Endodermal cell (in vitro differentiated cells): ENCODE data around the gene FTO. TPM values are rescaled to one million over a fixed set of nuclear protein-coding genes. Genes with fewer than 3 reads are reported as not detected.

Experiments used
- DNase-seq: peaks from one replicate; pipeline ENCODE4 v3.0.0-alpha.2; 2017
- H3K27ac ChIP-seq: 2 replicates; pipeline ENCODE4 v1.5.1; 2013; ENCODE audit warnings: mild to moderate bottlenecking, low read depth, low read length, moderate library complexity
- H3K27me3 ChIP-seq: 2 replicates; pipeline ENCODE4 v1.6.1; 2013; ENCODE audit warnings: mild to moderate bottlenecking, low read length, moderate library complexity; ENCODE audit not compliant: insufficient read depth, control insufficient read depth, poor library complexity, severe bottlenecking
- H3K36me3 ChIP-seq: 2 replicates; pipeline ENCODE4 v1.7.0; 2013; ENCODE audit warnings: mild to moderate bottlenecking, low read length, moderate library complexity; ENCODE audit not compliant: control insufficient read depth, insufficient read depth
- H3K4me1 ChIP-seq: one replicate; pipeline ENCODE4 v1.7.0; 2013; ENCODE audit warnings: low read length; ENCODE audit not compliant: control insufficient read depth, insufficient read depth
- H3K4me3 ChIP-seq: 2 replicates; pipeline ENCODE4 v1.5.1; 2013; ENCODE audit warnings: mild to moderate bottlenecking, low read length, moderate library complexity
- H3K9ac ChIP-seq: 2 replicates; pipeline ENCODE4 v1.6.1; 2013; ENCODE audit warnings: mild to moderate bottlenecking, low read length, moderate library complexity; ENCODE audit not compliant: poor library complexity, severe bottlenecking; ENCODE audit errors: extremely low read depth
- H3K9me3 ChIP-seq: 2 replicates; pipeline ENCODE4 v1.6.1; 2013; ENCODE audit warnings: mild to moderate bottlenecking, low read length, moderate library complexity; ENCODE audit not compliant: control insufficient read depth
- H3K27ac Mint-ChIP-seq: 2 replicates; pipeline ENCODE4 v1.8.0; 2020; ENCODE audit warnings: mixed read lengths
- H3K27me3 Mint-ChIP-seq: 2 replicates; pipeline ENCODE4 v1.8.0; 2021; ENCODE audit warnings: mild to moderate bottlenecking, mixed read lengths; ENCODE audit not compliant: insufficient read depth
- H3K36me3 Mint-ChIP-seq: 2 replicates; pipeline ENCODE4 v1.8.0; 2020; ENCODE audit warnings: low read depth, mixed read lengths
- H3K4me1 Mint-ChIP-seq: 2 replicates; pipeline ENCODE4 v1.8.0; 2020; ENCODE audit warnings: mixed read lengths
- H3K4me3 Mint-ChIP-seq: 2 replicates; pipeline ENCODE4 v1.8.0; 2020; ENCODE audit warnings: mild to moderate bottlenecking, moderate library complexity, mixed read lengths
- H3K9me3 Mint-ChIP-seq: 2 replicates; pipeline ENCODE4 v1.8.0; 2020; ENCODE audit warnings: mild to moderate bottlenecking, mixed read lengths
- WGBS, 2 experiments: methylation state at CpG; one replicate each; pipeline versions ENCODE4 v1.1.5 to v1.1.7; 2013; ENCODE audit warnings: missing lambda C conversion rate in 2 of 2, mixed read lengths in 1 of 2; ENCODE audit not compliant: insufficient coverage in 1 of 2, insufficient read length in 1 of 2; 5-methylcytosine and 5-hydroxymethylcytosine counted together
- total RNA-seq, 2 donors: library from RNA; stranded (reverse); fragmentation: NEBNext Ultra II Directional in 1 of 2; extraction: Animal tissue kit (Norgen Biotek cat#: 25700) in 1 of 2; gene quantifications; 2 replicates in 1 of 2; 3 replicates in 1 of 2; pipeline ENCODE4 v1.2.1, GENCODE V29; 2021
- TF ChIP-seq, protein P1 (sequence below): fragments of 200-600 bp; sonication (generic); conservative IDR thresholded peaks from 2 replicates; pipeline ENCODE4 v1.5.0; 2021; ENCODE audit warnings: antibody characterized with exemption, mild to moderate bottlenecking

The FTO gene
- total RNA-seq, 2 donors from 2014 or later, result 80.3 to 102 TPM

DNA sequence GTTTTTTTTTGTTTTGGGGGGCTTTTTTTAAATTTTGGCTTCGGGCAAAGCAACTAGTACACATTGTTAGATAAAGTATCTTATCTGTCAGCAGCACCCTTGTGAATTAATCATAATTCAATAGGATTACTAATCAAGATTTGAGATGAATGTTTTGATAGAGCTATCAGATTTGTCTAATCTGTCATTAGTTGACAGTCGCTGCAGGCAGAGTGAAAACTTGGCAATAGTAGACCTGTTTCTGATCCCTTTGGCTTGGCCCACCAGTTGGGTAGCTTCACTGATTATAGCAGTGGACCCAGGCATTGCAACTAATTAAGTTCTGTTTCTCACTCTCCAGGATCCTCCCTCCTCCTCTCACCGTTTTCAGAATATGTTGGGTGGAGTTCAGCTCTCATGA, 324.0 kb downstream of the FTO start:
- H3K36me3 ChIP-seq, result no peaks in the 10 kb centered on the region
- Mint-ChIP-seq H3K36me3 (peaks cover 11% of the 10 kb centered on the region), H3K4me1 (peaks cover 10% of the 10 kb centered on the region), H3K4me3 (no peak overlapping the region), H3K9me3 (peaks cover 16% of the 10 kb centered on the region), H3K27me3 (peaks cover 5% of the 10 kb centered on the region), H3K27ac (no peak overlapping the region)
- no peak overlapping the region for H3K27ac ChIP-seq
- no peak overlapping the region for H3K4me3 ChIP-seq
- no peaks in the 10 kb centered on the region for H3K27me3 ChIP-seq
- H3K9ac ChIP-seq, result no peak overlapping the region
- peaks cover 26% of the 10 kb centered on the region for H3K9me3 ChIP-seq
- 60 to 88% methylated on average over 1 to 2 of the region's 3 CpGs for WGBS, 2 experiments
- DNase-seq, result no peak
- TF ChIP-seq, protein P1, sequence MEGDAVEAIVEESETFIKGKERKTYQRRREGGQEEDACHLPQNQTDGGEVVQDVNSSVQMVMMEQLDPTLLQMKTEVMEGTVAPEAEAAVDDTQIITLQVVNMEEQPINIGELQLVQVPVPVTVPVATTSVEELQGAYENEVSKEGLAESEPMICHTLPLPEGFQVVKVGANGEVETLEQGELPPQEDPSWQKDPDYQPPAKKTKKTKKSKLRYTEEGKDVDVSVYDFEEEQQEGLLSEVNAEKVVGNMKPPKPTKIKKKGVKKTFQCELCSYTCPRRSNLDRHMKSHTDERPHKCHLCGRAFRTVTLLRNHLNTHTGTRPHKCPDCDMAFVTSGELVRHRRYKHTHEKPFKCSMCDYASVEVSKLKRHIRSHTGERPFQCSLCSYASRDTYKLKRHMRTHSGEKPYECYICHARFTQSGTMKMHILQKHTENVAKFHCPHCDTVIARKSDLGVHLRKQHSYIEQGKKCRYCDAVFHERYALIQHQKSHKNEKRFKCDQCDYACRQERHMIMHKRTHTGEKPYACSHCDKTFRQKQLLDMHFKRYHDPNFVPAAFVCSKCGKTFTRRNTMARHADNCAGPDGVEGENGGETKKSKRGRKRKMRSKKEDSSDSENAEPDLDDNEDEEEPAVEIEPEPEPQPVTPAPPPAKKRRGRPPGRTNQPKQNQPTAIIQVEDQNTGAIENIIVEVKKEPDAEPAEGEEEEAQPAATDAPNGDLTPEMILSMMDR, result no peak
- H3K4me1 ChIP-seq, result peaks cover 6% of the 10 kb centered on the region

DNA sequence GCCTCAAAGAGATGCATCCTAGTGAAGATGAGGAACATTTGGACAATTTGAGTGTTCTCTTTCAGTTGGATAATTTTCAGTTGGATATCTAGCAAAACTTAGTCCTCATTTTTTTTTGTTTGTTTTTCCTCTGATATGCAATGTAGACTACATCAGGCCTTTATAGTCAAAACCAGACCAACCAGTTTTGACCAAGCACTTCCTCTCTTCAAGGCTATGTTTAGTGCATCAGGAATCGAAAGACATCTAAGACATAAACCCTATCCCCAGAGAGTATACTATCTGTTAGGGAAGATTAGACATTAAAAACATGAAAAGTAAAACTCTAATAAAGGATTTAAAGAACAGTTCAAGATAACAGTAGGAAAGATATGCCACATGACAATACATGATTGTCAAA, 326.5 kb downstream of the FTO start:
- WGBS, 2 experiments, result no CpG with 5 or more reads among the region's 1 CpG
- peaks cover 10% of the 10 kb centered on the region for H3K4me1 Mint-ChIP-seq
- H3K9ac ChIP-seq, result no peak overlapping the region
- no peak overlapping the region for H3K27ac Mint-ChIP-seq
- H3K4me1 ChIP-seq, result peaks cover 6% of the 10 kb centered on the region
- no peak for DNase-seq
- H3K4me3 Mint-ChIP-seq, result no peak overlapping the region
- peaks cover 16% of the 10 kb centered on the region for H3K9me3 Mint-ChIP-seq
- TF ChIP-seq, protein P1, result no peak
- no peak overlapping the region for H3K27ac ChIP-seq
- H3K27me3 ChIP-seq, result no peaks in the 10 kb centered on the region
- H3K9me3 ChIP-seq, result peaks cover 26% of the 10 kb centered on the region
- no peak overlapping the region for H3K4me3 ChIP-seq
- peaks cover 11% of the 10 kb centered on the region for H3K36me3 Mint-ChIP-seq
- H3K27me3 Mint-ChIP-seq, result peaks cover 5% of the 10 kb centered on the region
- H3K36me3 ChIP-seq, result no peaks in the 10 kb centered on the region

DNA sequence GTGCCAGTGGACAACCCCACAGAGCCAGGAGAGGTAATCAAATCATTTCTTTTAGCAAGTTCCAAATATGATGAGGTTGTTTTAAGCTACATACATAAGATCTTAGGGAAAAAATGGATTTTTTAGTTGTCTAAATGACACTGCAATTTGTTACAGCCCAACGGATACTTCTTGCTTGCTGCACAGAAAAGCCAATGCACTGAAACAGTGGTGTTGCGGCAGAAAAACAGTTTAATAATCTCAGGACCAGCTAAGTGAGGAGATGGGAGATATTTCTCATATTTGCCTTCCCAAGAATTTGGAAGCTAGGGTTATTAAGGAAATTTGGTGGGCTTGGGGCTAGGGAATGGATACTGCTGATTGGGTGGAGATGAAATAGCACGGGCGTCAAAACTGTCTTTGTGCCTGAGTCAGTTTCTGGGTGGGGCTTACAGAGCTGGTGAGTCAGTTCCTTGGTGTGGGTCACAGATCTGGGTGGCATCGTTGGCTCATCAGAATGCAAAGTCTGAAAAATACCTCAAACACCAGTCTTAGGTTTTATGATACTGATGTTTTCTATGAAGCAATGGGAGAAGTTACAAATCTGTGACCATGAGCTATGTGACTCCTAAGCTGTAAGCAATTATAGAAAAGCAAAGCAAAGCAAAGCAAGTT, 327.3 kb downstream of the FTO start:
- TF ChIP-seq, protein P1, result no peak
- Histone ChIP-seq H3K27ac (no peak overlapping the region), H3K27me3 (no peaks in the 10 kb centered on the region)

More for the DNA sequence above, 327.3 kb downstream of the FTO start:
- WGBS, 2 experiments, result 93 to 95% methylated on average over 4 to 5 of the region's 5 CpGs
- Mint-ChIP-seq H3K36me3 (peaks cover 11% of the 10 kb centered on the region), H3K27me3 (peaks cover 3% of the 10 kb centered on the region), H3K9me3 (peaks cover 16% of the 10 kb centered on the region), H3K4me1 (peaks cover 10% of the 10 kb centered on the region), H3K4me3 (no peak overlapping the region), H3K27ac (no peak overlapping the region)
- no peak overlapping the region for H3K9ac ChIP-seq
- no peak overlapping the region for H3K4me3 ChIP-seq
- DNase-seq, result no peak
- H3K9me3 ChIP-seq, result peaks cover 26% of the 10 kb centered on the region
- H3K4me1 ChIP-seq, result peaks cover 6% of the 10 kb centered on the region
- no peaks in the 10 kb centered on the region for H3K36me3 ChIP-seq
